HepG2 (cell line): Measurements from ENCODE around the gene GINS2. TPM values are rescaled to one million over a fixed set of nuclear protein-coding genes. Genes with fewer than 3 reads are reported as not detected.
A peak's percentile ranks its signal among the peaks of the same experiment; 100 is the strongest.

Experiments
- ATAD3A ChIP-seq: sonication (generic); formaldehyde crosslinking; IDR thresholded peaks from 2 replicates; pipeline ENCODE4 v1.4.0; 2020; ENCODE audit warnings: missing genetic modification reagents
- GFI1 ChIP-seq: sonication (generic); formaldehyde crosslinking; IDR thresholded peaks from 2 replicates; pipeline ENCODE4 v1.5.0; 2020; ENCODE audit warnings: missing genetic modification reagents, mild to moderate bottlenecking, borderline replicate concordance
- ISX ChIP-seq: sonication (generic); formaldehyde crosslinking; conservative IDR thresholded peaks from 2 replicates; pipeline ENCODE4 v1.5.0; 2020; ENCODE audit warnings: missing genetic modification reagents
- KAT8 ChIP-seq: IDR thresholded peaks from 2 replicates; pipeline ENCODE4 v1.6.1; 2016; ENCODE audit warnings: missing genetic modification reagents, missing compliant biosample characterization
- KDM3A ChIP-seq: IDR thresholded peaks from 2 replicates; pipeline ENCODE4 v1.6.1; 2018; ENCODE audit warnings: low read depth, missing compliant biosample characterization
- NR1H2 ChIP-seq: sonication (generic); formaldehyde crosslinking; IDR thresholded peaks from 2 replicates; pipeline ENCODE4 v1.8.1; 2022; ENCODE audit warnings: low read depth, missing genetic modification reagents, borderline replicate concordance
- SRSF1 ChIP-seq: fragments of 200-400 bp; formaldehyde crosslinking; optimal IDR thresholded peaks from 2 replicates; pipeline ENCODE3; 2017; ENCODE audit warnings: mild to moderate bottlenecking, low read depth, low read length, moderate library complexity
- ZMAT3 ChIP-seq: sonication (generic); formaldehyde crosslinking; conservative IDR thresholded peaks from 2 replicates; pipeline ENCODE4 v1.7.0; 2021; ENCODE audit warnings: missing genetic modification reagents
- ZNF496 ChIP-seq: sonication (generic); formaldehyde crosslinking; IDR thresholded peaks from 2 replicates; pipeline ENCODE4 v1.8.1; 2023; ENCODE audit warnings: mild to moderate bottlenecking, moderate library complexity, missing genetic modification reagents; ENCODE audit not compliant: insufficient replicate concordance
- ZNF720 ChIP-seq: sonication (generic); formaldehyde crosslinking; IDR thresholded peaks from 2 replicates; pipeline ENCODE4 v1.4.0; 2020; ENCODE audit warnings: missing genetic modification reagents
- ZSCAN30 ChIP-seq: sonication (generic); formaldehyde crosslinking; IDR thresholded peaks from 2 replicates; pipeline ENCODE4 v1.5.0; 2020; ENCODE audit warnings: mild to moderate bottlenecking, missing genetic modification reagents
- polyA plus RNA-seq, 8 experiments: library from polyadenylated mRNA; depleted of rRNA in 3 of 8; stranded (reverse) in 7 of 8; unstranded in 1 of 8; fragments of >200 nt; fragmentation: Illumina TruSeq in 4 of 8; extraction: Trizol in 4 of 8; gene quantifications; 2 replicates each; pipeline versions ENCODE4 v1.2.1 to v1.2.3, GENCODE V29; 2011 to 2016; ENCODE audit warnings: low read depth in 4 of 8, missing spikeins in 1 of 8, mixed read lengths in 1 of 8; ENCODE audit not compliant: insufficient read depth in 1 of 8
- total RNA-seq, 5 experiments: library from RNA; depleted of rRNA; stranded (reverse); fragments of >200 nt; fragmentation: Illumina TruSeq; extraction: Trizol; gene quantifications; 2 replicates each; pipeline ENCODE4 v1.2.3, GENCODE V29; 2016; ENCODE audit warnings: low read depth in 1 of 5
- TF ChIP-seq, protein P1 (sequence below): sonication (generic); formaldehyde crosslinking; IDR thresholded peaks from 2 replicates; pipeline ENCODE4 v1.5.0; 2020; ENCODE audit warnings: mild to moderate bottlenecking, missing genetic modification reagents, borderline replicate concordance
- TF ChIP-seq, protein P2 (sequence below): sonication (generic); formaldehyde crosslinking; IDR thresholded peaks from 2 replicates; pipeline ENCODE4 v1.4.0; 2020; ENCODE audit warnings: missing genetic modification reagents, borderline replicate concordance
- TF ChIP-seq, protein P3 (sequence below): sonication (generic); formaldehyde crosslinking; IDR thresholded peaks from 2 replicates; pipeline ENCODE4 v1.4.0; 2020; ENCODE audit warnings: missing genetic modification reagents

Gene GINS2
- total and polyA plus RNA-seq, 2 of the 13 experiments (the other 11 are each of a cell fraction or from before 2014, with no cell fraction given) = 10.6 to 48.3 TPM

DNA sequence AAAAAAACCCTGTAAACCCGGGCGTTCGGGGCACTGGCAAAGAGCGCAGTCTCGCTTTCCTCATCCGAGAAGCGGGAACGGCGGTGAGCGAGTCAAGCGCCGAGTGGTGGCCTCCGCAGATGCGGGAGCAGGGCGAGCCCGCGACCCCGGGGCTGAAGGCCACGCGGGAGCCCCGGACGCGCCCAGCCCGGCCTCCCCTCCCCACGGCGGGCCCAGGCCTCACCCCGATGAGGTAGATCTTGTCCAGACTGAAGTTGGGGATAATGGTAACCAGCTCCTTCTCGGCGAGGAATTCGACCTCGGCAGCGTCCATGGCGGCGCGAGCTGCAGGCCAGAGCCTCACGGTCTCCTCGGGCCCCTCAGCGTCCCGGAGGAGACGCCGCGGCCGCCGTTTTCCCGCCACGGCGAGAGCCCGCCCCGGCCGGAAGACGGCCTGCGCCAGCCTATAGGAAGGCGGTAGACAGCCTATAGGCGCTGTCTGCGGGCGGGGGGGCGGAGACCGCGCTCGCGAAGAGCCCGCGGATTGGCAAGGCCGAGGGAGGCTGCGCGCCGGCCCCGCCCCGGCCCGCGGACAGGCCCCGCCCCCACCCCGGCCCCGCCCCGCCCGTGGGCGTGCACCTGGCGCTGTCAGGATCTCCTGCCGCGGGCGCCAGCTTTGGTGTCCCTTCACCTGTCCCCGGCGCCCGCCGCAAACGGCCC lies at the start of gene GINS2 (continued):
- TF ChIP-seq, protein P1, sequence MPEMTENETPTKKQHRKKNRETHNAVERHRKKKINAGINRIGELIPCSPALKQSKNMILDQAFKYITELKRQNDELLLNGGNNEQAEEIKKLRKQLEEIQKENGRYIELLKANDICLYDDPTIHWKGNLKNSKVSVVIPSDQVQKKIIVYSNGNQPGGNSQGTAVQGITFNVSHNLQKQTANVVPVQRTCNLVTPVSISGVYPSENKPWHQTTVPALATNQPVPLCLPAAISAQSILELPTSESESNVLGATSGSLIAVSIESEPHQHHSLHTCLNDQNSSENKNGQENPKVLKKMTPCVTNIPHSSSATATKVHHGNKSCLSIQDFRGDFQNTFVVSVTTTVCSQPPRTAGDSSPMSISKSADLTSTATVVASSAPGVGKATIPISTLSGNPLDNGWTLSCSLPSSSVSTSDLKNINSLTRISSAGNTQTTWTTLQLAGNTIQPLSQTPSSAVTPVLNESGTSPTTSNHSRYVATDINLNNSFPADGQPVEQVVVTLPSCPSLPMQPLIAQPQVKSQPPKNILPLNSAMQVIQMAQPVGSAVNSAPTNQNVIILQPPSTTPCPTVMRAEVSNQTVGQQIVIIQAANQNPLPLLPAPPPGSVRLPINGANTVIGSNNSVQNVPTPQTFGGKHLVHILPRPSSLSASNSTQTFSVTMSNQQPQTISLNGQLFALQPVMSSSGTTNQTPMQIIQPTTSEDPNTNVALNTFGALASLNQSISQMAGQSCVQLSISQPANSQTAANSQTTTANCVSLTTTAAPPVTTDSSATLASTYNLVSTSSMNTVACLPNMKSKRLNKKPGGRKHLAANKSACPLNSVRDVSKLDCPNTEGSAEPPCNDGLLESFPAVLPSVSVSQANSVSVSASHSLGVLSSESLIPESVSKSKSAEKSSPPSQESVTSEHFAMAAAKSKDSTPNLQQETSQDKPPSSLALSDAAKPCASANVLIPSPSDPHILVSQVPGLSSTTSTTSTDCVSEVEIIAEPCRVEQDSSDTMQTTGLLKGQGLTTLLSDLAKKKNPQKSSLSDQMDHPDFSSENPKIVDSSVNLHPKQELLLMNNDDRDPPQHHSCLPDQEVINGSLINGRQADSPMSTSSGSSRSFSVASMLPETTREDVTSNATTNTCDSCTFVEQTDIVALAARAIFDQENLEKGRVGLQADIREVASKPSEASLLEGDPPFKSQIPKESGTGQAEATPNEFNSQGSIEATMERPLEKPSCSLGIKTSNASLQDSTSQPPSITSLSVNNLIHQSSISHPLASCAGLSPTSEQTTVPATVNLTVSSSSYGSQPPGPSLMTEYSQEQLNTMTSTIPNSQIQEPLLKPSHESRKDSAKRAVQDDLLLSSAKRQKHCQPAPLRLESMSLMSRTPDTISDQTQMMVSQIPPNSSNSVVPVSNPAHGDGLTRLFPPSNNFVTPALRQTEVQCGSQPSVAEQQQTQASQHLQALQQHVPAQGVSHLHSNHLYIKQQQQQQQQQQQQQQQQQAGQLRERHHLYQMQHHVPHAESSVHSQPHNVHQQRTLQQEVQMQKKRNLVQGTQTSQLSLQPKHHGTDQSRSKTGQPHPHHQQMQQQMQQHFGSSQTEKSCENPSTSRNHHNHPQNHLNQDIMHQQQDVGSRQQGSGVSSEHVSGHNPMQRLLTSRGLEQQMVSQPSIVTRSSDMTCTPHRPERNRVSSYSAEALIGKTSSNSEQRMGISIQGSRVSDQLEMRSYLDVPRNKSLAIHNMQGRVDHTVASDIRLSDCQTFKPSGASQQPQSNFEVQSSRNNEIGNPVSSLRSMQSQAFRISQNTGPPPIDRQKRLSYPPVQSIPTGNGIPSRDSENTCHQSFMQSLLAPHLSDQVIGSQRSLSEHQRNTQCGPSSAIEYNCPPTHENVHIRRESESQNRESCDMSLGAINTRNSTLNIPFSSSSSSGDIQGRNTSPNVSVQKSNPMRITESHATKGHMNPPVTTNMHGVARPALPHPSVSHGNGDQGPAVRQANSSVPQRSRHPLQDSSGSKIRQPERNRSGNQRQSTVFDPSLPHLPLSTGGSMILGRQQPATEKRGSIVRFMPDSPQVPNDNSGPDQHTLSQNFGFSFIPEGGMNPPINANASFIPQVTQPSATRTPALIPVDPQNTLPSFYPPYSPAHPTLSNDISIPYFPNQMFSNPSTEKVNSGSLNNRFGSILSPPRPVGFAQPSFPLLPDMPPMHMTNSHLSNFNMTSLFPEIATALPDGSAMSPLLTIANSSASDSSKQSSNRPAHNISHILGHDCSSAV = no peak
- peak; percentile 93 for TF ChIP-seq ZMAT3
- peak; percentile 83 for TF ChIP-seq KAT8 (CRISPR knock-in tag)
- no peak for TF ChIP-seq SRSF1
- TF ChIP-seq, protein P2, sequence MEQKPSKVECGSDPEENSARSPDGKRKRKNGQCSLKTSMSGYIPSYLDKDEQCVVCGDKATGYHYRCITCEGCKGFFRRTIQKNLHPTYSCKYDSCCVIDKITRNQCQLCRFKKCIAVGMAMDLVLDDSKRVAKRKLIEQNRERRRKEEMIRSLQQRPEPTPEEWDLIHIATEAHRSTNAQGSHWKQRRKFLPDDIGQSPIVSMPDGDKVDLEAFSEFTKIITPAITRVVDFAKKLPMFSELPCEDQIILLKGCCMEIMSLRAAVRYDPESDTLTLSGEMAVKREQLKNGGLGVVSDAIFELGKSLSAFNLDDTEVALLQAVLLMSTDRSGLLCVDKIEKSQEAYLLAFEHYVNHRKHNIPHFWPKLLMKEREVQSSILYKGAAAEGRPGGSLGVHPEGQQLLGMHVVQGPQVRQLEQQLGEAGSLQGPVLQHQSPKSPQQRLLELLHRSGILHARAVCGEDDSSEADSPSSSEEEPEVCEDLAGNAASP (CRISPR knock-in tag) = peak; percentile 58; the same call in 1 of the 2 replicates
- no peak for TF ChIP-seq ATAD3A (CRISPR knock-in tag)
- TF ChIP-seq, protein P3, sequence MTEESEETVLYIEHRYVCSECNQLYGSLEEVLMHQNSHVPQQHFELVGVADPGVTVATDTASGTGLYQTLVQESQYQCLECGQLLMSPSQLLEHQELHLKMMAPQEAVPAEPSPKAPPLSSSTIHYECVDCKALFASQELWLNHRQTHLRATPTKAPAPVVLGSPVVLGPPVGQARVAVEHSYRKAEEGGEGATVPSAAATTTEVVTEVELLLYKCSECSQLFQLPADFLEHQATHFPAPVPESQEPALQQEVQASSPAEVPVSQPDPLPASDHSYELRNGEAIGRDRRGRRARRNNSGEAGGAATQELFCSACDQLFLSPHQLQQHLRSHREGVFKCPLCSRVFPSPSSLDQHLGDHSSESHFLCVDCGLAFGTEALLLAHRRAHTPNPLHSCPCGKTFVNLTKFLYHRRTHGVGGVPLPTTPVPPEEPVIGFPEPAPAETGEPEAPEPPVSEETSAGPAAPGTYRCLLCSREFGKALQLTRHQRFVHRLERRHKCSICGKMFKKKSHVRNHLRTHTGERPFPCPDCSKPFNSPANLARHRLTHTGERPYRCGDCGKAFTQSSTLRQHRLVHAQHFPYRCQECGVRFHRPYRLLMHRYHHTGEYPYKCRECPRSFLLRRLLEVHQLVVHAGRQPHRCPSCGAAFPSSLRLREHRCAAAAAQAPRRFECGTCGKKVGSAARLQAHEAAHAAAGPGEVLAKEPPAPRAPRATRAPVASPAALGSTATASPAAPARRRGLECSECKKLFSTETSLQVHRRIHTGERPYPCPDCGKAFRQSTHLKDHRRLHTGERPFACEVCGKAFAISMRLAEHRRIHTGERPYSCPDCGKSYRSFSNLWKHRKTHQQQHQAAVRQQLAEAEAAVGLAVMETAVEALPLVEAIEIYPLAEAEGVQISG (CRISPR knock-in tag) = peak; percentile 80
- TF ChIP-seq ZNF496 = no peak
- 0 out of 2 replicates have a peak, but pooled peaks have one; percentile 74 for TF ChIP-seq ISX (CRISPR knock-in tag)
- peak; percentile 56; the same call in 1 of the 2 replicates for TF ChIP-seq ZSCAN30 (CRISPR knock-in tag)
- peak; percentile 65 for TF ChIP-seq GFI1 (CRISPR knock-in tag)
- TF ChIP-seq ZNF720 (CRISPR knock-in tag) = no peak
- no peak for TF ChIP-seq NR1H2 (CRISPR knock-in tag)
- no peak for TF ChIP-seq KDM3A
